GM12878 (cell line): ENCODE measurements around the gene CDK5R1.

Source experiments
- BHLHE40 ChIP-seq, 2 experiments: fragments of 450-650 bp in 1 of 2; IDR thresholded peaks; 2 replicates each; pipeline ENCODE4 v1.6.1; 2011 to 2017; ENCODE audit warnings: low read depth in 2 of 2, borderline replicate concordance in 1 of 2, improper control_type of control experiment in 1 of 2, low read length in 1 of 2, mild to moderate bottlenecking in 1 of 2
- BRCA1 ChIP-seq: IDR thresholded peaks from 2 replicates; pipeline ENCODE4 v1.6.1; 2011; ENCODE audit warnings: low read depth, low read length, improper control_type of control experiment
- CHD2 ChIP-seq: IDR thresholded peaks from 2 replicates; pipeline ENCODE4 v1.6.1; 2011; ENCODE audit warnings: low read depth, low read length, improper control_type of control experiment, borderline replicate concordance
- CTCF ChIP-seq, 3 experiments: IDR thresholded peaks in 2 of 3; conservative IDR thresholded peaks in 1 of 3; 2 replicates each; pipeline ENCODE4 v1.5.1; 2011; ENCODE audit warnings: low read depth in 3 of 3, low read length in 3 of 3, mild to moderate bottlenecking in 3 of 3, control low read depth in 2 of 3, moderate library complexity in 2 of 3, inconsistent platforms in 1 of 3, mixed read lengths in 1 of 3; ENCODE audit not compliant: control insufficient read depth in 2 of 3, insufficient read depth in 1 of 3; ENCODE audit errors: extremely low read depth in 1 of 3
- ESRRA ChIP-seq: IDR thresholded peaks from 2 replicates; pipeline ENCODE4 v1.6.1; 2012; ENCODE audit warnings: mild to moderate bottlenecking, low read length, improper control_type of control experiment
- MYC ChIP-seq: IDR thresholded peaks from 2 replicates; pipeline ENCODE4 v1.6.1; 2011; ENCODE audit warnings: mild to moderate bottlenecking, low read length, moderate library complexity, inconsistent platforms; ENCODE audit not compliant: insufficient read depth, insufficient replicate concordance, insufficient read length, severe bottlenecking
- NFIC ChIP-seq: IDR thresholded peaks from 2 replicates; pipeline ENCODE4 v1.6.1; 2012; ENCODE audit warnings: low read depth, mild to moderate bottlenecking, inconsistent platforms, low read length, moderate library complexity
- POLR2A ChIP-seq: IDR thresholded peaks from 2 replicates; pipeline ENCODE4 v1.6.1; 2011; ENCODE audit warnings: low read depth, mild to moderate bottlenecking, low read length
- SP1 ChIP-seq: IDR thresholded peaks from one replicate; pipeline ENCODE4 v1.6.1; 2011; ENCODE audit warnings: low read depth, low read length
- ZBED1 ChIP-seq: IDR thresholded peaks from 2 replicates; pipeline ENCODE4 v1.6.1; 2016; ENCODE audit warnings: borderline replicate concordance
- ZBTB11 ChIP-seq: fragments of 450-650 bp; formaldehyde crosslinking; IDR thresholded peaks from 2 replicates; pipeline ENCODE4 v1.5.0; 2022; ENCODE audit warnings: mild to moderate bottlenecking, missing genetic modification characterization
- TF ChIP-seq, protein P1 (sequence below): fragments of 450-650 bp; IDR thresholded peaks from 2 replicates; pipeline ENCODE4 v1.6.1; 2018; ENCODE audit warnings: borderline replicate concordance, mild to moderate bottlenecking; ENCODE audit not compliant: partially characterized antibody
- TF ChIP-seq, protein P2 (sequence below): IDR thresholded peaks from 2 replicates; pipeline ENCODE4 v1.6.1; 2012; ENCODE audit warnings: mild to moderate bottlenecking, low read depth, low read length
- TF ChIP-seq, protein P3 (sequence below): IDR thresholded peaks from 2 replicates; pipeline ENCODE4 v1.6.1; 2011; ENCODE audit warnings: borderline replicate concordance, low read depth, mild to moderate bottlenecking, moderate library complexity, mixed read lengths, low read length; ENCODE audit not compliant: insufficient read depth; ENCODE audit errors: extremely low read length

DNA sequence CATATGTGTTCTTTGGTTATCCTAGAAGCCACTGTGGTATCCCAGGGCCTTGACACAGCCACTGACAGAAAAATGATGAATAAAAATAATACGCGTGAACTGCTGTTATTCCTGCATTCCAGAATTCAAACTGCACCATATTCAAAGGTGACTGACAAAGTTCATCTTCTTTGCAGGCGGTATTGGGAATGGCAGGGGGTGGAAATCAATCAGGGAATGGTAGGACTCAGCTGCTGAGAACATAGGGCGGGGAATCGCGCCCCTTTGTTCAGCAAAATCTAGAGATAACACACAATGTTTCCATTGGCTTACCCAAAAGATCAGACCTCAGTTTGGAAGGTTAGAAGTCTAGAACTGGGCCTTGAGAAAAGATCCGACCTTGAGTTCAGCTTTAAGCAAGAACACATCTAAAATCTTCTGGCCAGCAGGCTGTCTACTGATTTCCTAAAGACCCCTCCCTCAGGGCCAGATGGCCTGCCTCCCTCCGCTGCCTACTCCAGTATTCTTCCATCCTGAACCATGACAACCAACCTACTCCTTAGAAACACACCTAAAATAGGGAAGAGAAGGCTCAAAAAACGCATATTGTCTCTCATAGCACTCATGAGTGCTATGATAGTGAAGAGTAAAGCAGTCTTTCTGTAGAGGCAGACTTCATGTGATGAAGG, 34.1 kb downstream of the CDK5R1 start:
- TF ChIP-seq CTCF (IDR thresholded peaks at IDR 0.05 in 2 of 3, conservative IDR thresholded peaks at IDR 0.05 in 1 of 3; ENCODE audit: control insufficient read depth in 2 of 3, extremely low read depth in 1 of 3, insufficient read depth in 1 of 3, low read depth in 3 of 3, low read length in 3 of 3) (no peak), POLR2A (no peak), ZBTB11 (CRISPR knock-in tag) (no peak), BRCA1 (no peak), CHD2 (no peak), MYC (no peak), NFIC (no peak), BHLHE40 (IDR thresholded peaks at IDR 0.05; ENCODE audit: borderline replicate concordance in 1 of 2, low read depth in 2 of 2, low read length in 1 of 2) (no peak), ZBED1 (no peak), ESRRA (no peak), SP1 (no peak)
- TF ChIP-seq, protein P1, sequence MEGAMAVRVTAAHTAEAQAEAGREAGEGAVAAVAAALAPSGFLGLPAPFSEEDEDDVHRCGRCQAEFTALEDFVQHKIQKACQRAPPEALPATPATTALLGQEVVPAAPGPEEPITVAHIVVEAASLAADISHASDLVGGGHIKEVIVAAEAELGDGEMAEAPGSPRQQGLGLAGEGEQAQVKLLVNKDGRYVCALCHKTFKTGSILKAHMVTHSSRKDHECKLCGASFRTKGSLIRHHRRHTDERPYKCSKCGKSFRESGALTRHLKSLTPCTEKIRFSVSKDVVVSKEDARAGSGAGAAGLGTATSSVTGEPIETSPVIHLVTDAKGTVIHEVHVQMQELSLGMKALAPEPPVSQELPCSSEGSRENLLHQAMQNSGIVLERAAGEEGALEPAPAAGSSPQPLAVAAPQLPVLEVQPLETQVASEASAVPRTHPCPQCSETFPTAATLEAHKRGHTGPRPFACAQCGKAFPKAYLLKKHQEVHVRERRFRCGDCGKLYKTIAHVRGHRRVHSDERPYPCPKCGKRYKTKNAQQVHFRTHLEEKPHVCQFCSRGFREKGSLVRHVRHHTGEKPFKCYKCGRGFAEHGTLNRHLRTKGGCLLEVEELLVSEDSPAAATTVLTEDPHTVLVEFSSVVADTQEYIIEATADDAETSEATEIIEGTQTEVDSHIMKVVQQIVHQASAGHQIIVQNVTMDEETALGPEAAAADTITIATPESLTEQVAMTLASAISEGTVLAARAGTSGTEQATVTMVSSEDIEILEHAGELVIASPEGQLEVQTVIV, result no peak
- TF ChIP-seq, protein P2, sequence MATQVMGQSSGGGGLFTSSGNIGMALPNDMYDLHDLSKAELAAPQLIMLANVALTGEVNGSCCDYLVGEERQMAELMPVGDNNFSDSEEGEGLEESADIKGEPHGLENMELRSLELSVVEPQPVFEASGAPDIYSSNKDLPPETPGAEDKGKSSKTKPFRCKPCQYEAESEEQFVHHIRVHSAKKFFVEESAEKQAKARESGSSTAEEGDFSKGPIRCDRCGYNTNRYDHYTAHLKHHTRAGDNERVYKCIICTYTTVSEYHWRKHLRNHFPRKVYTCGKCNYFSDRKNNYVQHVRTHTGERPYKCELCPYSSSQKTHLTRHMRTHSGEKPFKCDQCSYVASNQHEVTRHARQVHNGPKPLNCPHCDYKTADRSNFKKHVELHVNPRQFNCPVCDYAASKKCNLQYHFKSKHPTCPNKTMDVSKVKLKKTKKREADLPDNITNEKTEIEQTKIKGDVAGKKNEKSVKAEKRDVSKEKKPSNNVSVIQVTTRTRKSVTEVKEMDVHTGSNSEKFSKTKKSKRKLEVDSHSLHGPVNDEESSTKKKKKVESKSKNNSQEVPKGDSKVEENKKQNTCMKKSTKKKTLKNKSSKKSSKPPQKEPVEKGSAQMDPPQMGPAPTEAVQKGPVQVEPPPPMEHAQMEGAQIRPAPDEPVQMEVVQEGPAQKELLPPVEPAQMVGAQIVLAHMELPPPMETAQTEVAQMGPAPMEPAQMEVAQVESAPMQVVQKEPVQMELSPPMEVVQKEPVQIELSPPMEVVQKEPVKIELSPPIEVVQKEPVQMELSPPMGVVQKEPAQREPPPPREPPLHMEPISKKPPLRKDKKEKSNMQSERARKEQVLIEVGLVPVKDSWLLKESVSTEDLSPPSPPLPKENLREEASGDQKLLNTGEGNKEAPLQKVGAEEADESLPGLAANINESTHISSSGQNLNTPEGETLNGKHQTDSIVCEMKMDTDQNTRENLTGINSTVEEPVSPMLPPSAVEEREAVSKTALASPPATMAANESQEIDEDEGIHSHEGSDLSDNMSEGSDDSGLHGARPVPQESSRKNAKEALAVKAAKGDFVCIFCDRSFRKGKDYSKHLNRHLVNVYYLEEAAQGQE, result no peak
- TF ChIP-seq, protein P3, sequence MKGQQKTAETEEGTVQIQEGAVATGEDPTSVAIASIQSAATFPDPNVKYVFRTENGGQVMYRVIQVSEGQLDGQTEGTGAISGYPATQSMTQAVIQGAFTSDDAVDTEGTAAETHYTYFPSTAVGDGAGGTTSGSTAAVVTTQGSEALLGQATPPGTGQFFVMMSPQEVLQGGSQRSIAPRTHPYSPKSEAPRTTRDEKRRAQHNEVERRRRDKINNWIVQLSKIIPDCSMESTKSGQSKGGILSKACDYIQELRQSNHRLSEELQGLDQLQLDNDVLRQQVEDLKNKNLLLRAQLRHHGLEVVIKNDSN, result no peak
